ENCODE measurements around the gene BICRAL. TPM values are rescaled to one million over a fixed set of nuclear protein-coding genes. Genes with fewer than 3 reads are reported as not detected.
A peak's percentile ranks its signal among the peaks of the same experiment; 100 is the strongest.

BICRAL gene
- total and polyA plus RNA-seq, 2 of the 4 experiments (the other 2 are of a cell fraction) = 4.0 to 6.1 TPM

GRCh38 chr6:42891199-42891722 lies 109.4 kb downstream of the BICRAL start:
- Histone ChIP-seq H3K9me3 (ENCODE audit: control insufficient read depth, insufficient read depth, low read length) (no peaks in the 10 kb centered on the region), H3K4me1 (ENCODE audit: control insufficient read depth, insufficient read depth, low read length) (peaks cover 3% of the 10 kb centered on the region; the same call in 1 of the 2 replicates), H2BK5ac (ENCODE audit: low read depth, low read length, poor library complexity, severe bottlenecking) (peak overlapping the region; percentile 52), H3K56ac (ENCODE audit: extremely low read depth, insufficient read depth, low read length) (no peak overlapping the region), H3K4me2 (ENCODE audit: low read depth, low read length) (peak overlapping the region; percentile 51), H2AK9ac (replicated peaks; ENCODE audit: low read depth, low read length, poor library complexity) (peak overlapping the region; percentile 100), H3K23ac (ENCODE audit: low read depth, low read length) (peak overlapping the region; percentile 10), H3K14ac (replicated peaks; ENCODE audit: low read depth, low read length) (peak overlapping the region; percentile 76; the same call in 1 of the 2 replicates), H2BK120ac (ENCODE audit: low read depth, low read length) (peak overlapping the region; percentile 9; the same call in 1 of the 2 replicates), H4K8ac (ENCODE audit: low read depth in 2 of 2, low read length in 2 of 2) (peak overlapping the region; percentile 75 to 85), H3K27ac (ENCODE audit: insufficient read depth, low read length) (peak overlapping the region; percentile 87), H3K4ac (ENCODE audit: low read depth, low read length) (peak overlapping the region; percentile 69), H3K9me1 (ENCODE audit: insufficient read depth, low read length) (no peaks in the 10 kb centered on the region), H2BK15ac (ENCODE audit: low read depth, low read length) (no peak overlapping the region), H3K27me3 (ENCODE audit: control insufficient read depth, insufficient read depth, low read length) (no peaks in the 10 kb centered on the region), H4K91ac (ENCODE audit: insufficient read depth, low read depth, low read length) (peak overlapping the region; percentile 64; the same call in 1 of the 2 replicates), H2BK20ac (ENCODE audit: low read depth, low read length) (no peak overlapping the region), H4K20me1 (ENCODE audit: insufficient read depth, low read length) (peaks cover 3% of the 10 kb centered on the region; the same call in 1 of the 2 replicates), H4K5ac (ENCODE audit: low read depth, low read length) (peak overlapping the region; percentile 5; the same call in 1 of the 2 replicates), H3K79me1 (ENCODE audit: low read depth in 1 of 2, low read length in 2 of 2) (peaks cover 6 to 7% of the 10 kb centered on the region in 2 experiments; a peak in 3 of 4 replicates), H3K36me3 (ENCODE audit: control insufficient read depth, insufficient read depth, low read length) (peaks cover 3% of the 10 kb centered on the region; the same call in 1 of the 2 replicates), H3K18ac (ENCODE audit: low read depth, low read length) (no peak overlapping the region), H3K4me3 (ENCODE audit: insufficient read depth, low read depth, low read length) (peak overlapping the region; percentile 66), H2AK5ac (ENCODE audit: low read depth, low read length) (0 out of 2 replicates have a peak overlapping the region, but pooled peaks have one; percentile 3), H2AFZ (replicated peaks; ENCODE audit: low read length, poor library complexity) (peak overlapping the region; percentile 99), H3K9ac (ENCODE audit: low read depth, low read length) (peak overlapping the region; percentile 61)
- ATAC-seq (ENCODE audit: low read depth) = no peak
- BruUV-seq (replicated peaks) = no TSS peak
- ChIA-PET CTCF (interaction anchor here (0.6 to 1.3 kb wide), 2 partner anchors 157 to 230 kb away, joined by 3 read pairs; no protein-coding TSS in a partner anchor), POLR2A (ENCODE audit: unreplicated experiment) (no interaction called here)
- dilution Hi-C loops (cut with HindIII; ENCODE audit: low sequenced_read_pairs, unreplicated experiment) (no loop called here), intact Hi-C loops (cut with micrococcal nuclease) (loop anchor here (10.0 kb wide), 1 partner anchor 816 kb away; no protein-coding TSS in a partner anchor), in situ Hi-C loops (cut with MboI; ENCODE audit: low sequenced_read_pairs) (loop anchor here (25.0 kb wide), 1 partner anchor 804 kb away; no protein-coding TSS in a partner anchor)
- DNase-seq = no peak
- WGBS, 2 experiments (ENCODE audit: extremely low coverage in 2 of 2, insufficient read length in 1 of 2) = 42% methylated on average over 8 of the region's 17 CpGs; no CpG with 5 or more reads in 1 of the 2 experiments
- TF ChIP-seq NFE2L2 (IDR thresholded peaks at IDR 0.05; ENCODE audit: low read depth, low read length) = no peak
- TF ChIP-seq CEBPB (IDR thresholded peaks at IDR 0.05; ENCODE audit: low read depth, low read length) = no peak
- no peak for TF ChIP-seq RFX5 (IDR thresholded peaks at IDR 0.05; ENCODE audit: low read depth, low read length)
- TF ChIP-seq RAD21 (IDR thresholded peaks at IDR 0.05; ENCODE audit: low read length) = no peak
- TF ChIP-seq POLR2A (IDR thresholded peaks at IDR 0.05; ENCODE audit: low read depth, low read length) = no peak
- no peak for TF ChIP-seq ELK1 (IDR thresholded peaks at IDR 0.05; ENCODE audit: borderline replicate concordance, low read depth, low read length)
- TF ChIP-seq CTCF (conservative IDR thresholded peaks at IDR 0.05; ENCODE audit: low read depth, low read length) = no peak
- no peak for TF ChIP-seq MAZ (IDR thresholded peaks at IDR 0.05; ENCODE audit: borderline replicate concordance, low read depth, low read length)
- no peak for TF ChIP-seq BHLHE40 (IDR thresholded peaks at IDR 0.05; ENCODE audit: low read depth, low read length)
